CD4-positive, CD25-positive, alpha-beta regulatory T cell (primary cell): ENCODE results near the gene CKAP2. TPM values are rescaled to one million over a fixed set of nuclear protein-coding genes. Genes with fewer than 3 reads are reported as not detected.
"Not testable (repeated sequence)": the region's sequence is repeated elsewhere in the genome, so short reads cannot be mapped to it uniquely, and the experiment has no call there.

Source experiments
- ATAC-seq, 2 donors: fragments of 150-1000 bp; cut with Tn5 transposase; one replicate each; pipeline ENCODE4 v1.10.0; 2021; ENCODE audit warnings: low read depth in 2 of 2, moderate number of reproducible peaks in 2 of 2, moderate library complexity in 1 of 2
- DNase-seq, 3 donors: peaks; one replicate each; pipeline versions ENCODE4 v3.0.0 to v3.0.0-alpha.2; 2012 to 2022; ENCODE audit warnings: mixed read lengths in 1 of 3
- H3K27ac ChIP-seq: one replicate; pipeline ENCODE4 v1.7.0; 2013; ENCODE audit warnings: mild to moderate bottlenecking, low read length; ENCODE audit not compliant: insufficient read depth, poor library complexity, severe bottlenecking
- H3K27me3 ChIP-seq: one replicate; pipeline ENCODE4 v1.7.0; 2013; ENCODE audit warnings: low read length; ENCODE audit not compliant: control insufficient read depth, insufficient read depth
- H3K36me3 ChIP-seq: one replicate; pipeline ENCODE4 v1.7.0; 2013; ENCODE audit warnings: mild to moderate bottlenecking, low read length, moderate library complexity; ENCODE audit not compliant: control insufficient read depth, insufficient read depth
- H3K4me1 ChIP-seq: 2 replicates; pipeline ENCODE4 v1.7.0; 2013; ENCODE audit warnings: mild to moderate bottlenecking, low read length; ENCODE audit not compliant: insufficient read depth, control insufficient read depth, poor library complexity, severe bottlenecking
- H3K4me3 ChIP-seq: one replicate; pipeline ENCODE4 v1.7.0; 2013; ENCODE audit warnings: low read depth, mild to moderate bottlenecking, low read length, moderate library complexity
- H3K9me3 ChIP-seq, 2 experiments: 1 replicate in 1 of 2; 2 replicates in 1 of 2; pipeline ENCODE4 v1.7.0; 2013; ENCODE audit warnings: low read length in 2 of 2, mild to moderate bottlenecking in 1 of 2, moderate library complexity in 1 of 2; ENCODE audit not compliant: control insufficient read depth in 2 of 2
- H3K27ac Mint-ChIP-seq, 3 donors: one replicate each; pipeline ENCODE4 v1.8.0; 2020 to 2022; ENCODE audit warnings: mild to moderate bottlenecking in 3 of 3, mixed read lengths in 3 of 3, moderate library complexity in 2 of 3
- H3K27me3 Mint-ChIP-seq: one replicate; pipeline ENCODE4 v1.8.0; 2022; ENCODE audit warnings: mild to moderate bottlenecking, mixed read lengths
- H3K36me3 Mint-ChIP-seq: one replicate; pipeline ENCODE4 v1.8.0; 2020; ENCODE audit warnings: mixed read lengths
- H3K4me1 Mint-ChIP-seq, 4 donors: one replicate each; pipeline ENCODE4 v1.8.0; 2020 to 2022; ENCODE audit warnings: mixed read lengths in 4 of 4, mild to moderate bottlenecking in 1 of 4
- H3K4me3 Mint-ChIP-seq, 4 donors: one replicate each; pipeline ENCODE4 v1.8.0; 2020 to 2022; ENCODE audit warnings: mild to moderate bottlenecking in 4 of 4, mixed read lengths in 4 of 4, moderate library complexity in 3 of 4
- H3K9me3 Mint-ChIP-seq, 7 donors: one replicate each; pipeline ENCODE4 v1.8.0; 2020 to 2022; ENCODE audit warnings: mixed read lengths in 7 of 7, mild to moderate bottlenecking in 3 of 7, moderate library complexity in 2 of 7
- polyA plus RNA-seq, 4 donors: library from polyadenylated mRNA; unstranded; fragments of 300-500 nt; fragmentation: Illumina TruSeq; gene quantifications; one replicate each; pipeline ENCODE4 v1.2.3, GENCODE V29; 2021
- total RNA-seq: library from RNA; stranded (reverse); gene quantifications from one replicate; pipeline ENCODE4 v1.2.3, GENCODE V29; 2022

CKAP2 gene, protein sequence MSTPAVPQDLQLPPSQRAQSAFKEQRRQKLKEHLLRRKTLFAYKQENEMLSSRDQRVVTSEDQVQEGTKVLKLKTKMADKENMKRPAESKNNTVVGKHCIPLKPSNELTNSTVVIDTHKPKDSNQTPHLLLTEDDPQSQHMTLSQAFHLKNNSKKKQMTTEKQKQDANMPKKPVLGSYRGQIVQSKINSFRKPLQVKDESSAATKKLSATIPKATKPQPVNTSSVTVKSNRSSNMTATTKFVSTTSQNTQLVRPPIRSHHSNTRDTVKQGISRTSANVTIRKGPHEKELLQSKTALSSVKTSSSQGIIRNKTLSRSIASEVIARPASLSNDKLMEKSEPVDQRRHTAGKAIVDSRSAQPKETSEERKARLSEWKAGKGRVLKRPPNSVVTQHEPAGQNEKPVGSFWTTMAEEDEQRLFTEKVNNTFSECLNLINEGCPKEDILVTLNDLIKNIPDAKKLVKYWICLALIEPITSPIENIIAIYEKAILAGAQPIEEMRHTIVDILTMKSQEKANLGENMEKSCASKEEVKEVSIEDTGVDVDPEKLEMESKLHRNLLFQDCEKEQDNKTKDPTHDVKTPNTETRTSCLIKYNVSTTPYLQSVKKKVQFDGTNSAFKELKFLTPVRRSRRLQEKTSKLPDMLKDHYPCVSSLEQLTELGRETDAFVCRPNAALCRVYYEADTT
- total RNA-seq (36.7 TPM), polyA plus RNA-seq (10 to 100 TPM; 20.1 to 27.7 (median 24.0) TPM)

DNA sequence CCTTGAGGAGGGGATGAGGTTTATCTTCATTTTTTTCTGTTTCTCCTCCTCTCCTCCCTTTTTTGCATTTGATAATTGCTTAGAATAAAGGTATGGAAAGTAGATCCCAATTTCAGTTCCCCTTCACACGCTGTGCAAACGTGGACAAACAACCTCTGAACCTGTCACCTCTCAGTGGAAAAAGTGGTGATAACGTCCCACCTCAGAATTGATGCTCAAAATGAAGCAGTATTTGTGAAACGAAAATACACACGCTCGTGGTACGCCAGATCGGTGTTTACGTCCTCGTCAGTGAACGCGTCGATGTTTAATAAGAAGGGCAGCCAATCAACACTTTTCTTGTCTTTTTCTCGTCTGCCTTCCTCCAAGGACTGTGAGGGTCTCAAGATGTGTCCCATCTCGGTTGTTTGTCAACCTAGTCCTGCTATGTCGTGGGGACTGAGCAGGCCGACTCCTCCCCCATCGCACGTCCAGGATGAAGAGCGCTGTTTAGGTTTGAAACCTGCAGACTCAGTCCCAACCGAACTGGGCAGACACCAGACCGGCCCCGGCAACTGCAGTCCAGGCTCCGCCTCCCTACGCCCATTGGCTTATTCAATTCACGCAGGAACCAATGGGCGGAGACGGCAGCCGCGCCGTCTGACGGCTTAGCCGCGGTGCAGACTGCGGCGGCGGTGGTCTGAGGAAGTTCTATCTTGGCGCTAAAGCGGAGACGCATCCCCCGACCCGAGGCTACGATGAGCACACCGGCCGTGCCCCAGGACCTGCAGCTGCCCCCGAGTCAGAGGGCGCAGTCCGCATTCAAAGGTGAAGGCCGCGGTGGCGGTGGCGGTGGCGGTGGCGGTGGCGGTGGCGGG is at the start of gene CKAP2:
Gene CKAP2 (plus strand): TSS at position 659 of the 857 bp plus-strand sequence. CDS start 79 bp downstream, at position 738.
- Histone ChIP-seq H3K9me3 (no peaks in the 10 kb centered on the region), H3K4me1 (peaks cover 40% of the 10 kb centered on the region), H3K27ac (peak within 1 kb of the TSS; percentile 89), H3K36me3 (no peaks in the 10 kb centered on the region), H3K4me3 (peak within 1 kb of the TSS; percentile 92), H3K27me3 (no peaks in the 10 kb centered on the region)
- H3K9me3 Mint-ChIP-seq = no peaks in the 10 kb centered on the region
- peak; percentile 90 to 98 (median 96) for DNase-seq
- H3K27me3 Mint-ChIP-seq = no peaks in the 10 kb centered on the region
- peak within 1 kb of the TSS; percentile 96 to 100 (median 99) for H3K27ac Mint-ChIP-seq
- ATAC-seq = peak; percentile 83 to 86
- no peaks in the 10 kb centered on the region for H3K36me3 Mint-ChIP-seq
- peaks cover 11 to 59% (median 39%) of the 10 kb centered on the region in 4 donors for H3K4me1 Mint-ChIP-seq
- peak within 1 kb of the TSS; percentile 94 to 99 (median 96) for H3K4me3 Mint-ChIP-seq

DNA sequence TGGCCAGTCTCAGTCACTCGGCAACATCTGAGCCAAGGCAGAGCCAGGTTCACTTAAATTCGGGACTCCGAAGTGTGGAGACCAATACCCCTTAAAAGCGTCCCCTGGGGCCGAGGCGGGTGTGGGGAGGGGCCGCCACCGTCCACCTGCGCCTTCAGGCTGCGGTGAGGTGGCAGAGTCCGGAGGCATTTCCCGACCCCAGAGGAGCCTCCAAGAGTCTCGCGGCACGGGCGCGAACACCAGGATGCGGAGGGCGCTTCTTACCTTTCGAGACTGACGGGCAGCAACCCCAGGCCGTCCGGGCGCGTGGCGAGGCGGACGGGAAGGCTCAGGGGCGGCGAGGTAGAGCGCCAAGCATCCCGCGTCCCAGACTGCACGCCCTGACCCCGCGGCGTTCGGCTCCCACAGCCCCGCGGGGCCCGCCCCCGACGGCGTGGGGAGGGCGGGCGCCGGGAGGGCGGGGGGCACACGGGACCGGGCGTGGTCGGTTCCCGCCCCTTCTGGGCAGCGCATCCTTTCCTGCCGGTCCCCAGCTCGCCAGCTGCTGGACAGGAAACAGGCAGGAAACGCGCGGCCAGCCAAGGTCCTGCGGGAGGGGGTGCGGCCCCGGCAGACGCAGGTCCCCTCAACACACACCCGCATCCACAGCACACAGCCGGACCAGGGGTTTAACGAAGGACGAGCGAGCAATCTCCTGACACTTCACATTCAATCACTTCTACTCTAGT is 49.3 kb upstream of the CKAP2 start, which contains the start of gene THSD1:
Gene THSD1 (minus strand): TSS at position 406 of the 728 bp plus-strand sequence. CDS start 3,572 bp downstream, outside the sequence.
- Mint-ChIP-seq H3K4me3 (peak within 1 kb of the TSS; percentile 58 to 82 (median 78)), H3K36me3 (peaks cover 7% of the 10 kb centered on the region), H3K4me1 (peaks cover 11 to 30% (median 21%) of the 10 kb centered on the region in 4 donors), H3K27ac (no peak within 1 kb of the TSS), H3K9me3 (no peaks in the 10 kb centered on the region), H3K27me3 (peaks cover 35% of the 10 kb centered on the region)
- Histone ChIP-seq H3K4me3 (peak within 1 kb of the TSS; percentile 52), H3K27ac (no peak within 1 kb of the TSS), H3K27me3 (peaks cover 17% of the 10 kb centered on the region), H3K9me3 (no peaks in the 10 kb centered on the region), H3K4me1 (peaks cover 26% of the 10 kb centered on the region), H3K36me3 (peaks cover 3% of the 10 kb centered on the region)
- DNase-seq (peak in 1 of 3 donors; percentile 22), ATAC-seq (peak in 1 of 2 donors; percentile 55)

DNA sequence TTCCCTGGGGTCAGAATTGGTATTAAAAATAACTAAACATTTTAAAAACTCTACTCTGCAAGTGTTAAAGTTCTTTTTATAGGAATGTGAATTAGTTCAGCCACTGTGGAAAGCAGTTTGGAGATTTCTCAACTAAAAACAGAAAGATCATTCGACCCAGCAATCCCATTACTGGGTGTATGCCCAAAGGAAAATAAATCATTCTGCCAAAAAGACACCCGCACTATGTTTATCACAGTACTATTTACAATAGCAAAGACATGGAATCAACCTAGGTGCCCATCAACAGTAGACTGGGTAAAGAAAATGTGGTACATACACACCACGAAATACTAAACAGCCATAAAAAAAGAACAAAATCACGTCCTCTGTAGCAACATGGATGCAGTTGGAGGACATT is 48.6 kb upstream of the CKAP2 start:
- peaks cover 11 to 30% (median 21%) of the 10 kb centered on the region in 4 donors for H3K4me1 Mint-ChIP-seq
- no peaks in the 10 kb centered on the region for H3K9me3 Mint-ChIP-seq
- H3K36me3 Mint-ChIP-seq = peaks cover 11% of the 10 kb centered on the region
- H3K36me3 ChIP-seq = peaks cover 7% of the 10 kb centered on the region
- ATAC-seq = no peak
- peaks cover 26% of the 10 kb centered on the region for H3K4me1 ChIP-seq
- H3K27me3 Mint-ChIP-seq = peaks cover 33% of the 10 kb centered on the region
- no peak for DNase-seq
- H3K27ac Mint-ChIP-seq = no peak overlapping the region
- H3K27me3 ChIP-seq = peaks cover 17% of the 10 kb centered on the region
- H3K4me3 Mint-ChIP-seq = peak overlapping the region; percentile 6 to 58 (median 38)
- H3K9me3 ChIP-seq = no peaks in the 10 kb centered on the region
- no peak overlapping the region for H3K4me3 ChIP-seq
- no peak overlapping the region for H3K27ac ChIP-seq

DNA sequence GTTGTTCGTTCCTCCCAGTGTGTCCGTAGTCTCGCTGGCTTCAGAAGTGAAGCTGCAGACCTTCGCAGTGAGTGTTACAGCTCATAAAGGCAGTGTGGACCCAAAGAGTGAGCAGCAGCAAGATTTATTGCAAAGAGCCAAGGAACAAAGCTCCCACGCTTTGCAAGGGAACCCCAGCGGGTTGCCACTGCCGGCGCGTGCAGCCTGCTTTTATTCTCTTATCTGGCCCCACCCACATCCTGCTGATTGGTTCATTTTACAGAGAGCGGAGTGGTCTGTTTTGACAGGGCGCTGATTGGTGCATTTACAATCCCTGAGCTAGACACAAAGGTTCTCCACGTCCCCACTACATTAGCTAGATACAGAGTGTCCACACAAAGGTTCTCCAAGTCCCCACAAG is 47.8 kb upstream of the CKAP2 start:
- Mint-ChIP-seq H3K36me3 (peaks cover 18% of the 10 kb centered on the region), H3K27me3 (peaks cover 29% of the 10 kb centered on the region), H3K4me1 (peaks cover 11 to 30% (median 21%) of the 10 kb centered on the region in 4 donors), H3K4me3 (peak overlapping the region in 1 of 4 donors; percentile 8)
- not testable (repeated sequence) for H3K27ac ChIP-seq, DNase-seq, ATAC-seq, H3K4me3 ChIP-seq, H3K9me3 Mint-ChIP-seq, H3K27ac Mint-ChIP-seq, H3K9me3 ChIP-seq
- Histone ChIP-seq H3K4me1 (peaks cover 26% of the 10 kb centered on the region), H3K27me3 (peaks cover 17% of the 10 kb centered on the region), H3K36me3 (peaks cover 15% of the 10 kb centered on the region)

DNA sequence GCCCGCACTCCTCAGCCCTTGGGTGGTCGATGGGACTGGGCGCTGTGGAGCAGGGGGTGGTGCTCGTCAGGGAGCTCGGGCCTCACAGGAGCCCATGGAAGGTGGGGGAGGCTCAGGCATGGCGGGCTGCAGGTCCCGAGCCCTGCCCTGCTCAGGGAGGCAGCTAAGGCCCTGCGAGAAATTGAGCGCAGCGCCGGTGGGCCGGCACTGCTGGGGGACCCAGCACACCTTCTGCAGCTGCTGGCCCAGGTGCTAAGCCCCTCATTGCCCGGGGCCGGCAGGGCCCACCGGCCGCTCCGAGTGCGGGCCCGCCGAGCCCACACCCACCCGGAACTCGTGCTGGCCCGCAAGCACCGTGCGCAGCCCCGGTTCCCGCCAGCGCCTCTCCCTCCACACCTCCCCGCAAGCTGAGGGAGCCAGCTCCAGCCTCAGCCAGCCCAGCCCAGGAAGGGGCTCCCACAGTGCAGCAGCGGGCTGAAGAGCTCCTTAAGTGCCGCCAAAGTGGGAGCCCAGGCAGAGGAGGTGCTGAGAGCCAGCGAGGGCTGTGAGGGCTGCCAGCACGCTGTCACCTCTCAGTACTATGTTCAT is 47.1 kb upstream of the CKAP2 start:
- not testable (repeated sequence) for H3K4me3 Mint-ChIP-seq, H3K27ac ChIP-seq, H3K27ac Mint-ChIP-seq, DNase-seq, ATAC-seq, H3K4me3 ChIP-seq, H3K9me3 Mint-ChIP-seq, H3K9me3 ChIP-seq
- peaks cover 29% of the 10 kb centered on the region for H3K27me3 Mint-ChIP-seq
- H3K4me1 Mint-ChIP-seq = peaks cover 11 to 30% (median 21%) of the 10 kb centered on the region in 4 donors
- Histone ChIP-seq H3K27me3 (peaks cover 15% of the 10 kb centered on the region), H3K4me1 (peaks cover 26% of the 10 kb centered on the region), H3K36me3 (peaks cover 21% of the 10 kb centered on the region)
- H3K36me3 Mint-ChIP-seq = peaks cover 22% of the 10 kb centered on the region

DNA sequence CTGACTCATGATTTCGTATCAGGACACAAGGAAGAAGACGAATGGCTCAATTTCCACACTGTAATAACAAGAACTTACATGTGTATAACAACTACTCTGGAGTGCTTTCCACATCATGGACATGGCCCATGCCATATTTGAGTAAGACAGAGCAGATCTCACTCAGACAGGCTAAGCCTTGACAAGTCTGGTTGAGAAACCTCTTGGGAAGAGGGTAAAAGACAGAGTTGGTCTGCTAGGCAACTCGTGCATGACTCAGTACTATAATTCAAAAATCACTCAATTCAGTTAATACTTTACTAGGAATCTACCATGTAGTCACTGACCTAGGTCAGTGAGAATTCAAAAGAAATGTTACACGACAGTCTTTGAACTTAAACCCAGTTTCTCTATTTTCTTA is 43.6 kb upstream of the CKAP2 start:
- no peak overlapping the region for H3K27ac Mint-ChIP-seq
- no peaks in the 10 kb centered on the region for H3K9me3 Mint-ChIP-seq
- Histone ChIP-seq H3K9me3 (no peaks in the 10 kb centered on the region), H3K36me3 (peaks cover 52% of the 10 kb centered on the region), H3K4me3 (no peak overlapping the region), H3K4me1 (no peaks in the 10 kb centered on the region), H3K27ac (no peak overlapping the region), H3K27me3 (no peaks in the 10 kb centered on the region)
- no peak overlapping the region for H3K4me3 Mint-ChIP-seq
- DNase-seq (no peak), ATAC-seq (no peak)
- peaks cover 43% of the 10 kb centered on the region for H3K36me3 Mint-ChIP-seq
- peaks cover 2% of the 10 kb centered on the region for H3K27me3 Mint-ChIP-seq
- H3K4me1 Mint-ChIP-seq = peaks cover 0 to 7% (median 3%) of the 10 kb centered on the region in 4 donors
